PFSK-1 (cell line): ENCODE results near the gene CRIP1.

Experiments used
- FOXP2 ChIP-seq: optimal IDR thresholded peaks from 2 replicates; pipeline ENCODE3; 2011; ENCODE audit warnings: borderline replicate concordance, control low read depth, inconsistent platforms; ENCODE audit not compliant: insufficient read depth; ENCODE audit errors: extremely low read length, extremely low read depth
- POLR2AphosphoS5 ChIP-seq: IDR thresholded peaks from 2 replicates; pipeline ENCODE4 v1.6.1; 2012; ENCODE audit warnings: low read depth, mild to moderate bottlenecking, control low read depth, low read length, moderate library complexity
- SIN3A ChIP-seq: IDR thresholded peaks from 2 replicates; pipeline ENCODE4 v1.6.1; 2012; ENCODE audit warnings: mild to moderate bottlenecking, low read length, moderate library complexity, borderline replicate concordance; ENCODE audit not compliant: insufficient read depth
- TAF1 ChIP-seq: IDR thresholded peaks from 2 replicates; pipeline ENCODE4 v1.6.1; 2012; ENCODE audit warnings: low read length, control low read depth, borderline replicate concordance; ENCODE audit not compliant: insufficient read depth
- TF ChIP-seq, protein P1 (sequence below), 2 experiments: IDR thresholded peaks; 2 replicates each; pipeline versions ENCODE4 v1.6.1 to v1.8.0; 2011 to 2012; ENCODE audit warnings: low read depth in 2 of 2, low read length in 2 of 2, control low read depth in 1 of 2, inconsistent platforms in 1 of 2, mild to moderate bottlenecking in 1 of 2, moderate library complexity in 1 of 2; ENCODE audit not compliant: insufficient read depth in 1 of 2

DNA sequence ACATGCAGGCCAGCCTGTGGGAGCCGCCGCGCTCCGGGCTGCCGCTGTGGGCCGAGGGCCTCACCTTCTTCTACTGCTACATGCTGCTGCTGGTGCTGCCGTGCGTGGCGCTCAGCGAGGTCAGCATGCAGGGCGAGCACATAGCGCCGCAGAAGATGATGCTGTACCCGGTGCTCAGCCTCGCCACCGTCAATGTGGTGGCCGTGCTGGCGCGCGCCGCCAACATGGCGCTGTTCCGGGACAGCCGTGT is 42.6 kb downstream of the CRIP1 start:
- TF ChIP-seq POLR2AphosphoS5, result no peak
- no peak for TF ChIP-seq SIN3A
- TF ChIP-seq, protein P1, sequence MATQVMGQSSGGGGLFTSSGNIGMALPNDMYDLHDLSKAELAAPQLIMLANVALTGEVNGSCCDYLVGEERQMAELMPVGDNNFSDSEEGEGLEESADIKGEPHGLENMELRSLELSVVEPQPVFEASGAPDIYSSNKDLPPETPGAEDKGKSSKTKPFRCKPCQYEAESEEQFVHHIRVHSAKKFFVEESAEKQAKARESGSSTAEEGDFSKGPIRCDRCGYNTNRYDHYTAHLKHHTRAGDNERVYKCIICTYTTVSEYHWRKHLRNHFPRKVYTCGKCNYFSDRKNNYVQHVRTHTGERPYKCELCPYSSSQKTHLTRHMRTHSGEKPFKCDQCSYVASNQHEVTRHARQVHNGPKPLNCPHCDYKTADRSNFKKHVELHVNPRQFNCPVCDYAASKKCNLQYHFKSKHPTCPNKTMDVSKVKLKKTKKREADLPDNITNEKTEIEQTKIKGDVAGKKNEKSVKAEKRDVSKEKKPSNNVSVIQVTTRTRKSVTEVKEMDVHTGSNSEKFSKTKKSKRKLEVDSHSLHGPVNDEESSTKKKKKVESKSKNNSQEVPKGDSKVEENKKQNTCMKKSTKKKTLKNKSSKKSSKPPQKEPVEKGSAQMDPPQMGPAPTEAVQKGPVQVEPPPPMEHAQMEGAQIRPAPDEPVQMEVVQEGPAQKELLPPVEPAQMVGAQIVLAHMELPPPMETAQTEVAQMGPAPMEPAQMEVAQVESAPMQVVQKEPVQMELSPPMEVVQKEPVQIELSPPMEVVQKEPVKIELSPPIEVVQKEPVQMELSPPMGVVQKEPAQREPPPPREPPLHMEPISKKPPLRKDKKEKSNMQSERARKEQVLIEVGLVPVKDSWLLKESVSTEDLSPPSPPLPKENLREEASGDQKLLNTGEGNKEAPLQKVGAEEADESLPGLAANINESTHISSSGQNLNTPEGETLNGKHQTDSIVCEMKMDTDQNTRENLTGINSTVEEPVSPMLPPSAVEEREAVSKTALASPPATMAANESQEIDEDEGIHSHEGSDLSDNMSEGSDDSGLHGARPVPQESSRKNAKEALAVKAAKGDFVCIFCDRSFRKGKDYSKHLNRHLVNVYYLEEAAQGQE (IDR thresholded peaks at IDR 0.05; ENCODE audit: insufficient read depth in 1 of 2, low read depth in 2 of 2, low read length in 2 of 2), result no peak
- no peak for TF ChIP-seq TAF1
- TF ChIP-seq FOXP2, result no peak
